Stimulated activated naive CD8-positive, alpha-beta T cell treated with anti-CD3 and anti-CD28 coated beads, Interleukin-15, amount 100 ng/mL, for 72 hours (primary cell): ENCODE data around the gene MTMR10.

ENCODE experiments used
- ATAC-seq: fragments of 150-1000 bp; cut with Tn5 transposase; 2 replicates; pipeline ENCODE4 v1.10.0; 2021; ENCODE audit warnings: mild to moderate bottlenecking, moderate library complexity
- DNase-seq, 2 donors: peaks; one replicate each; pipeline ENCODE4 v3.0.0; 2021 to 2022
- H3K27ac Mint-ChIP-seq, 2 donors: one replicate each; pipeline ENCODE4 v1.8.0; 2022; ENCODE audit warnings: mild to moderate bottlenecking in 2 of 2, mixed read lengths in 2 of 2, moderate library complexity in 2 of 2
- H3K27me3 Mint-ChIP-seq: one replicate; pipeline ENCODE4 v1.8.0; 2022; ENCODE audit warnings: mixed read lengths
- H3K4me1 Mint-ChIP-seq: one replicate; pipeline ENCODE4 v1.8.0; 2022; ENCODE audit warnings: mild to moderate bottlenecking, mixed read lengths
- H3K4me3 Mint-ChIP-seq, 2 donors: one replicate each; pipeline ENCODE4 v1.8.0; 2022; ENCODE audit warnings: mild to moderate bottlenecking in 2 of 2, mixed read lengths in 2 of 2, moderate library complexity in 1 of 2
- H3K9me3 Mint-ChIP-seq, 2 donors: one replicate each; pipeline ENCODE4 v1.8.0; 2022; ENCODE audit warnings: mixed read lengths in 2 of 2

MTMR10 gene

DNA sequence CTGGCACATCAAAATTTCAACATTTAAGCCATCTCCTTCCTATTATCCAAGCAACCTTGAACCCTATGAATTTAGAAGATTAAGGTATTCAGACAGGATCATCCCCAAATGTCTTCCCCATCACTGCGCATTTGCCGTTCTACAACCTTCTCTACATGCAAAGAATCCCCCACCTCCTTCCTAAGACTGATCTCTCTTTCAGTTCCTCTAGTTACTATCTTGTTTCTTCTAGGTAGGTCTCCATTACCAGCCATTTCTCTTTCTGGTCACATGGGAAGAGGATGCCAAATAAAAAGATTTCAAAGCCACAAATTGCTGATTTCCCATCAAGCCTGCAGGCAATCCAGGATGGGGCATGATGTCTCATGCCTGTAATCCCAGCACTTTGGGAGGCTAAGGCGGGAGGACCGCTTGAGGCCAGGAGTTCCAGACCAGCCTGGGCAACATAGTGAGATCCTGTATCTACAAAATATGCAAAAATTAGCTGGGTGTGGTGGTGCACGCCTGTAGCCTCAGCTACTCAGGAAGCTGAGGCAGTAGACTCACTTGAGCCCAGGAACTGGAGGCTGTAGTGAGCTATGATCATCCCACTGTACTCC, 29.7 kb upstream of the MTMR10 start:
- no peak for DNase-seq
- ATAC-seq = no peak
- no peak overlapping the region for H3K4me3 Mint-ChIP-seq
- H3K27ac Mint-ChIP-seq = no peak overlapping the region
- no peaks in the 10 kb centered on the region for H3K9me3 Mint-ChIP-seq
- H3K4me1 Mint-ChIP-seq = no peaks in the 10 kb centered on the region
- H3K27me3 Mint-ChIP-seq = no peaks in the 10 kb centered on the region

DNA sequence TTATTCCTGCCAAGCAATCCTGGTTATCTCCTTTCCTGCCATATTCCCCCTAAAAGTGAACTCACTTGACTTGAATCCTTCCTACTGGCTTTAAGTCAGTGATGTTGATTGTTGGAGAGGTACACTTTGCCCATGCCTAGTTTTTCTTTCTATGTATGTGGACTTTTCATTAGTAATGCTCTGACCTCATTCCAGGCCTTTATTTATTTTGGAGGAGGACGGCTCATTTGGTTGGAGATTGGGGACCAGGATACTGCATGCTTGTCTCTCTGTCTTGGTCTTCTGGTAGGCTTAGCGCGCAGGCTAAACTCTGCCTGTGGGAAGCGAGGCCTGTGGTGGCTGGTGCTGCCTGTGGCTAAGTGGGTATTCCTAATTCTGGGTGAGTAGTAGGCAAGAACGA, 29.1 kb upstream of the MTMR10 start:
- no peak for DNase-seq
- H3K4me1 Mint-ChIP-seq = no peaks in the 10 kb centered on the region
- H3K4me3 Mint-ChIP-seq = no peak overlapping the region
- H3K9me3 Mint-ChIP-seq = no peaks in the 10 kb centered on the region
- ATAC-seq = no peak
- H3K27me3 Mint-ChIP-seq = no peaks in the 10 kb centered on the region
- no peak overlapping the region for H3K27ac Mint-ChIP-seq

DNA sequence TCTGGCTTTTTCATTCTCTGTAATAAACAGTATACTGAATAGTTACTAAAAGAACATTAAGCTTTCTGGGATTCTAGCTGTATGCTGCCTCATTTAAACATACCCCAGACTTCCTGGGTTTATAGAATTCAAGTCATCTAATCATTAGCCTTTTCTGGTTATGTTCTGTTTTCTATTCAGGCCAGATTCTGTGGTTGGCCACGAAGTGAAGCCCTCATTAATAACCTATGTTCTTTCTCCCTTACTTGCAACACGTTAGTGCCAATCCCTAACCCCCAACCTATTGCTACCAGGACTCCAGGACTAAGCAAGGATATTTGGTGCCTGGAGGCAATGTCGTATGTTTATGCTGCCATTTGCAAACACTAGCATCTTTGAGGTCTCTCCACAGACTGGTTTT, 28.6 kb upstream of the MTMR10 start:
- Mint-ChIP-seq H3K4me3 (no peak overlapping the region), H3K27ac (no peak overlapping the region), H3K4me1 (peaks cover under 1% of the 10 kb centered on the region), H3K27me3 (no peaks in the 10 kb centered on the region), H3K9me3 (no peaks in the 10 kb centered on the region)
- ATAC-seq = no peak
- no peak for DNase-seq

DNA sequence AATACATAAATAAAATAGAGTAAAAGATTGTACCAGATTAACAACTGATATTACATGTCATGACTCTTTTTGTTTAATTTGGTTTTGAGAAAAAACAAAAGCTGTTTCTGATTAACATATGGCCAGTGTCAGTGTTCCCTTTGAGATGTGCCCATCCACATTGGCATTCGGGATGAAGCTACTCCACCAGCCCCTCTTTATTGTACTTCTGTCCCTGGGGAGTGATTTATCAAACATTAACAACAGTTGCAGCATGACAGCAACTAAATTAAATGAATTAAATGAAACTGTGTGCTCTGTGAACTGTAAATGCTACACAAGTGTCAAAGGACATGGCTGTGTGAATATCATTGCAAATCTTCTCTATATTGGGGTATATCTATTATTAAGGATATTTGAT, 25.9 kb upstream of the MTMR10 start:
- Mint-ChIP-seq H3K27me3 (no peaks in the 10 kb centered on the region), H3K4me1 (peaks cover 18% of the 10 kb centered on the region), H3K27ac (no peak overlapping the region), H3K9me3 (peaks cover 8 to 9% of the 10 kb centered on the region in 2 donors), H3K4me3 (no peak overlapping the region)
- ATAC-seq (no peak), DNase-seq (no peak)

DNA sequence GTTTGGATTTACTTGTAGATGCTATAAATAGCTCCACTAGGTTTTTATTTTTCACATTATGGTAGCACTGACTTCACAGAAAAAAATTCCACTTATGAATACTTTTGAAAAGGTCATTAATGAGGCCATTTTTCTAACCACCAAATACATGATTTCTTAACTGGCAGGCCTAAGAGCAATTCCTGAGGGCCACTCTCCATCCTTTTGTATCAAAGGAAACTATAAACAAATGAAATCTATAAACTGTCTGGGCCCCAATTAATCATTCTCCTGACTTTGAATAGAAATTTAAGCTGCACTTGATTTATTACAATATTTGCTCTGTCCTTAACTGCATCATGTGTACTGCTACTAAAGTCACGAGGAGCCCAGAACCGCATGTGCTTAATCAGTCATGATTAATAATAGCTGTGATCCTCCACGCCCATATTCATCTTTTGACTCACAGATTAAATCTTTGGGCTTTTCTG, 25.1 kb upstream of the MTMR10 start:
- H3K4me3 Mint-ChIP-seq = no peak overlapping the region
- ATAC-seq = no peak
- peaks cover 18% of the 10 kb centered on the region for H3K4me1 Mint-ChIP-seq
- no peaks in the 10 kb centered on the region for H3K27me3 Mint-ChIP-seq
- no peak overlapping the region for H3K27ac Mint-ChIP-seq
- DNase-seq = no peak
- peaks cover 10 to 16% of the 10 kb centered on the region in 2 donors for H3K9me3 Mint-ChIP-seq

DNA sequence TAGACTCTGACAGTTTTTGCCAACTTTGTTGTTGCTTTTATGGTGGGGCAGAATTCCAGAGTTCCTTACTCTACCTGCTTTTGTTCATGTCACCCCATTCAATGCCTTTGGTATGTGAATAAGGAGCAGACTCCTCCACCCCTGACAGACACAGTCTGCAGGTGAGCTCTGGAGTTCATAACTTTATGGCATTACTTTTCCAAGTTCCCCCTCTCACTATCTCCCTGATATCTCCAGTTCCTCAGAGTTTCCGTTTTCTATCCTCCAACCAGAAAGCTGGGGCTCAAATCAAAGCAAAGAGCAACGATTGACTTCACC, 23.1 kb upstream of the MTMR10 start:
- Mint-ChIP-seq H3K4me3 (no peak overlapping the region), H3K4me1 (peaks cover 18% of the 10 kb centered on the region), H3K27ac (no peak overlapping the region), H3K27me3 (no peaks in the 10 kb centered on the region), H3K9me3 (peaks cover 10 to 21% of the 10 kb centered on the region in 2 donors)
- DNase-seq (no peak), ATAC-seq (no peak)

DNA sequence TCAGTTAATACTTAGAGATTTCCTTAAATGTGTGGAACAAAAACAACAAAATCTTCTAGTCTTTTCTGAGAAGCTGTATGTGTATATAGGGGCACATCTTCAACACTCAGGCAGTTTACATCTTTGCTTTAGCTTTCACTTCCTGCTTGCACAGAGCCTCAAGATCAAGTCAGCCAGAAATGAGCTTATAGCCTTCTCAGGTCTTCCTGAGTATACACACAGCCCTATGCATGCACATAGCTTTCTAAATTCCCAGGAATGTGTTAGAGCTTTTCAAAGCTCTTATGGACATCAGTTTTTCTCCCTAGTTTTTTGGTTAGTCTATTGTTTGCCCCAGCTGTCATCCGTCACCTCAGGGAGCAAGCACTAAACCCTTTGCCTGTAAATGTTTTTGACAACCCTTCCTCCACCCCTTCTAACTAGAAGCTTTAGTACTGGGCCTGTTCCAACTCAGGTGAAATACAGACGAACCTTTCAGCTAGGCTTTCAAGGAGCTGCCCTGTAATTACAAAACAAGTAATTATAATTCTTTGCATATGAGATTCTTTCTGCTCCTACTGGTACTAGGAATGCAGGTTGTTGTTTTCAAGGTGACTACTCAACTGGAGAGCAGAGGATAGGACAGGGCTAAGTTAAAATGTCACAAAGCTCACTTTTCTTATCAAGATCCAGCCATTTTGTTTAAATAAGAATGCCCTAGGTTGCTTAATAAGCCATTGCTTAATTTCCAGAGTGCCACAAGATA, 22.6 kb upstream of the MTMR10 start:
- Mint-ChIP-seq H3K27me3 (no peaks in the 10 kb centered on the region), H3K4me3 (no peak overlapping the region), H3K27ac (peak overlapping the region; percentile 23 to 73), H3K9me3 (peaks cover 10 to 25% of the 10 kb centered on the region in 2 donors), H3K4me1 (peaks cover 18% of the 10 kb centered on the region)
- DNase-seq = no peak
- ATAC-seq = peak; percentile 67

DNA sequence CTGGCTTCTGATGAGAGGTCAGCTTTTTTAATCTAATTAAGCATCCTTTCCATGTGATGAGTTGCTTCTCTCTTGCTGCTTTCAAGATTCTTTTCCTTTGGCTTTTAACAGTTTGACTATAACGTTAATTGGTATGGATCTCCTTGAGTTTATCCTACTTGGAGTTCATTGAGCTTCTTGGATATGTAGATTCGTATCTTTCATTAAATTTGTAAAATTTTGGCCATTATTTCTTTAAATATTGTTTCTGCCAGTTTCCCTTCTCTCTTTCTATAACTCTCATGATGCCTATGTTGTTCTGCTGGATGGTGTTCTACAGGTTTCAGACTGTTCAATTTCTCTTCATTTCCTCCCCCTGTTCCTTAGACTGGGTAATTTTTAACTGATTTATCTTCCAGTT, 21.0 kb upstream of the MTMR10 start:
- peaks cover 18% of the 10 kb centered on the region for H3K4me1 Mint-ChIP-seq
- no peak for ATAC-seq
- peaks cover 10 to 25% of the 10 kb centered on the region in 2 donors for H3K9me3 Mint-ChIP-seq
- DNase-seq = no peak
- H3K27ac Mint-ChIP-seq = no peak overlapping the region
- H3K27me3 Mint-ChIP-seq = no peaks in the 10 kb centered on the region
- H3K4me3 Mint-ChIP-seq = no peak overlapping the region

DNA sequence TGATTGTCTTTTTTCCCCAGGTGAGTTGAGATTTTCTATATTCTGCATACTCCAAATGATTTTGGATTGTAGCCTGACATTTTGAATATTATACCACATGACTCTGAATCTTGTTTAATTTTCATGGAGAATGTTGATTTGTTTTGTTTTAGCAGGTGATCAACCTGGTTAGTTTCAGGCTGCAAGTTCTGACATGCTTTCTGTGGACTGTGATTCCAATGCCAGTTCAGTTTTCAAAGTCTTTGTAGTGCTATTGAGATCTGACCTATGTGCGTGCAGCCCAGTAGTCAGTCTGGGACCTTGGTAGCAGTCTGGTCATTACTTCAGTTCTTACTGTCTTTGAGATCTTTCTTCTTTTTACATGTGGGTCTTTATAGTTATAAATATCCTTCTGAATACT, 18.6 kb upstream of the MTMR10 start:
- peaks cover 18% of the 10 kb centered on the region for H3K4me1 Mint-ChIP-seq
- H3K4me3 Mint-ChIP-seq = no peak overlapping the region
- no peaks in the 10 kb centered on the region for H3K27me3 Mint-ChIP-seq
- ATAC-seq = no peak
- peaks cover 10 to 25% of the 10 kb centered on the region in 2 donors for H3K9me3 Mint-ChIP-seq
- no peak for DNase-seq
- H3K27ac Mint-ChIP-seq = no peak overlapping the region

DNA sequence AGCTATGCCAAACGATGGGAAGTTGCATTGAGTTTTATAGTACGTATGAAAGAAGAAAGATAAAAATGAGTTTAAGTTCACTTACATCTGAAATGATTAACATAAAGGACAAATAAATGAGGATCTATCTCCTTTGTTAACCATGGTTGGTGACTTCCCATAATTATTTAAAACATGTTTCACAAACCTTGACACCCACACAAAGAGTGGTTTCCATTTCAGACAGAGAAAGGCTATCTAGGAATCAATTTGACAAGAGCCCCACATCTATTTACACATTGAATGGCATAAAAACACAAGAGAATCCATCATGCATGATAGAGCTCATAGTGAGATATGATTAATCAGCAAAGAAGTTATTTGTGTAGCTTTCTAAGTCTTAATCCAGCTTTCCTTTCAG, 14.2 kb upstream of the MTMR10 start:
- Mint-ChIP-seq H3K4me1 (peaks cover 7% of the 10 kb centered on the region), H3K27me3 (no peaks in the 10 kb centered on the region), H3K9me3 (peaks cover 0 to 5% of the 10 kb centered on the region in 2 donors), H3K27ac (no peak overlapping the region), H3K4me3 (no peak overlapping the region)
- DNase-seq = no peak
- ATAC-seq = no peak

DNA sequence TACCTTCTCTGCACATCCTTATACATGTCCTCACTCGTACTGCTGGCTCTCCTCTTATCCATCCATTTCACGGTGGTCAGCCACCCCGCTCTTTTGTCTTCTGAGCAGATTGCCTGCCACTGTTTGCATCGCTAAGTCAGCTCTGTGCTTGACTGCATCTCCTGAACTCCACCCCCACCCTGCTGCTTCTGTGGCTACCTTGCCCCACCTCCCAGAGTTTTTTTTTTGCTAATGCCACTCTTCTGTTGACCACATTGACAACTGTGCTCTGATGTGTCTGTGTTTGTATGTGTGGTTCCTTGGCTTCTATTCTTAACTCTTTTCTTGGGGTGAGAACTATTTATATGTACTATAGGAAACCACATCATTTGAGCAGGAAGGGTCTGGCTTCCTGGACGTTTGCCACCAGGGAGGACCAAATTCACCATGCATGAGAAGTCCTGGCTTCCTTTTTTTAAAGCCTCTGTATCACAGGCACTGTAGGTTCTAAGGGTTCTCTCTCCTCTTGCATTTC, 12.8 kb upstream of the MTMR10 start:
- peaks cover 7% of the 10 kb centered on the region for H3K4me1 Mint-ChIP-seq
- peak overlapping the region; percentile 1 to 20 for H3K4me3 Mint-ChIP-seq
- DNase-seq (no peak), ATAC-seq (peak; percentile 80)
- no peak overlapping the region for H3K27ac Mint-ChIP-seq
- no peaks in the 10 kb centered on the region for H3K27me3 Mint-ChIP-seq
- peaks cover 0 to under 1% of the 10 kb centered on the region in 2 donors for H3K9me3 Mint-ChIP-seq

DNA sequence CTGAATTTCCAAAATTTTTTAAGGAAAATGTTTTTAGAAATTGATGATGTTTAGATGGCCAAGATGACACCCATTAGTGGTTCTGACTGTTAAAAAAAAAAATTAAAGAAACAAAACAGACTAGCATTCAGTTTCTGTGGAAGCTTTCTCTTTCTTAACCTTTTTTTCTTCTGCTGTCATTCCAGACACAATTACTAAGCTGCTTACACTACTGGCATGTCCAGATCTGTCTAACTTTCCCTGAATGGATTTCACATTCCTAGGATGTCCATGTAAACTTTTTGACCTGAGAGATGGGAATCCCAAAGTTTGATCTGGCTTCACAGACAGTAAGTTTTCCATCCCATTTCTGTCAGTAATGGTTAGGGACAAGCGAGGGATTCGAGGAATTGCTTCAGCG, 10.3 kb upstream of the MTMR10 start:
- no peaks in the 10 kb centered on the region for H3K9me3 Mint-ChIP-seq
- no peak overlapping the region for H3K27ac Mint-ChIP-seq
- H3K4me3 Mint-ChIP-seq = no peak overlapping the region
- ATAC-seq (no peak), DNase-seq (no peak)
- peaks cover 7% of the 10 kb centered on the region for H3K4me1 Mint-ChIP-seq
- no peaks in the 10 kb centered on the region for H3K27me3 Mint-ChIP-seq

DNA sequence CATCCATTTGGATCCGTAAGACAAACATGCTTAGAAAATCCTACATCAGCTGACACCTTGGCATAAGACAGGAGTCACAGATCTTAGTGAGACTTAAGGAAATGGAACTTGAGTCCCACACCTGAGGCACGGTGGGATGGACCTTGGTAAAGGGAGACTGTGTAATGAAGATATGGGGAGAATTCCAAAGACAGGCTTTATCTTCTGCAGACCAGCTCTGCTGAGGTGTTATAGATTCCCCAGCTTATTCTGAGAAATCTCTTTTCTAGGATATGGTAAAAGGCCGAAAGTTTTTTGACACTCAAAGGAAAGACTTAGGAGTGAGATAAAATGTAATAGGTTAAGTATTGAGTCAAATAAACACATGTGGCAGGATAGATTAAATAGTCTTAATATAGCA, 8.3 kb upstream of the MTMR10 start:
- ATAC-seq (no peak), DNase-seq (no peak)
- Mint-ChIP-seq H3K9me3 (no peaks in the 10 kb centered on the region), H3K4me1 (peaks cover 7% of the 10 kb centered on the region), H3K4me3 (no peak overlapping the region), H3K27me3 (no peaks in the 10 kb centered on the region), H3K27ac (no peak overlapping the region)

DNA sequence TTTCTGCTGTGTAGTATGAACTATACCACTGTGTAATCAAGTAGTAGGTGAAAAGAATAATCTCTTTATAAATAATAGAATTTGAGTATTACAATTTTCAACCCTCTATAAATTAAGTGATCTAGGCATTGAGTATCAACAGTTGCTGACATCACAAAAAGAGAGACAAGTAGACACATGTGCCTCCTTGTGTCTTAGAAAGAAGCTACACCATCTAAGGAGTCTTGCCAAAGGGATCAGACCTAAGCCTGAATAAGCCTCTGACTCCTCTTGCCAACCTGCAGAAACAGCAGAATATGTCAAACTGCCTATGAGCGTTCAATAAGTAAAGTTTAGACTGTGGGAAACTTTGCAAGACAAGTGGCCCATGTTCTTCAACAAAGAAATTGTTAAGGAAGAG, 5.8 kb upstream of the MTMR10 start:
- no peaks in the 10 kb centered on the region for H3K9me3 Mint-ChIP-seq
- no peak for ATAC-seq
- H3K4me1 Mint-ChIP-seq = no peaks in the 10 kb centered on the region
- H3K4me3 Mint-ChIP-seq = no peak overlapping the region
- H3K27me3 Mint-ChIP-seq = no peaks in the 10 kb centered on the region
- no peak for DNase-seq
- no peak overlapping the region for H3K27ac Mint-ChIP-seq

DNA sequence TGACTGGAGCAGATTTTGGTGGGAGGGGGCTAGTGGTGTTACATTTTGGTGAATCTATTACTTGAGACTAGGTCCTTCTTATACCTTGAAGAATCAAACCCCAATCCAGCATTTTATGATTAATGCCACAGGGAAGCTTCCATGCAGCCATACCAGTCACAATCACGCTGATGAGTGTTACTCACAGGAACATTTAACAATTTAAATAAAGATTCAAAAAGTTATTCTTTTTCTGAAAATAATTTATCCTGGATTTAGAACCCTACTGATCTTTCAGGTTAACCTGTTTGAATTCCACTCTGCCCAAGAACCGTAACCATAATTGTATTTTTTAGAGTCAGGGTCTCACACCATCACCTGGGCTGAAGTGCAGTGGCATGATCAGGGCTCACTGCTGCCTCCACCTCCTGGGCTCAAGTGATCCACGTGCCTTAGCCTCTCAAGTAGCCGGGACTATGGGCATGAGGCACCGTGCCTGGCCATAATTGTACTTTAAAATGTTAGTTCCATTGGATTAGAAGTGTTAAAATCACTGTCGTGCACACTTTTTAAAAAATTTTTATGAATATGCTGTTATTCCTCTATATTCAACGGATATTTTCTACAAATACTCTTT, 929 bp upstream of the MTMR10 start:
- Mint-ChIP-seq H3K27ac (peak overlapping the region; percentile 65 to 85), H3K4me1 (peaks cover 22% of the 10 kb centered on the region), H3K4me3 (peak overlapping the region; percentile 83 to 90), H3K27me3 (no peaks in the 10 kb centered on the region), H3K9me3 (no peaks in the 10 kb centered on the region)
- ATAC-seq (no peak), DNase-seq (no peak)
